ENCODE data around the gene DYNC1I1. TPM values are rescaled to one million over a fixed set of nuclear protein-coding genes. Genes with fewer than 3 reads are reported as not detected.

The DYNC1I1 gene
- total and polyA plus RNA-seq, 2 of the 13 experiments (the other 11 are each of a cell fraction or from before 2014, with no cell fraction given): not detected

GRCh38 chr7:95780665-95781064, 8.3 kb downstream of the DYNC1I1 start (continued):
- TF ChIP-seq DMAP1 (CRISPR knock-in tag; IDR thresholded peaks at IDR 0.05): no peak
- no peak for TF ChIP-seq ZNF543 (CRISPR knock-in tag; IDR thresholded peaks at IDR 0.05)

GRCh38 chr7:95781961-95782586, 9.7 kb downstream of the DYNC1I1 start:
- 0% methylated on average over 3 of the region's 3 CpGs for WGBS (ENCODE audit: low lambda C conversion rate)

More at GRCh38 chr7:95781961-95782586, 9.7 kb downstream of the DYNC1I1 start:
- Histone ChIP-seq H3K36me3 (replicated peaks in 1 of 2; ENCODE audit: control insufficient read depth in 1 of 2, insufficient read depth in 2 of 2, low read length in 2 of 2) (no peaks in the 10 kb centered on the region), H3K27ac (ENCODE audit: extremely low read length, insufficient read depth, low read length) (no peak overlapping the region), H3K4me2 (ENCODE audit: low read depth, low read length) (no peak overlapping the region), H3K27me3 (ENCODE audit: control insufficient read depth in 1 of 2, insufficient read depth in 2 of 2, low read length in 2 of 2) (no peaks in the 10 kb centered on the region; a peak in 1 of 5 replicates), H3K79me2 (ENCODE audit: insufficient read depth, low read length) (no peaks in the 10 kb centered on the region), H4K20me1 (ENCODE audit: insufficient read depth, low read length) (no peaks in the 10 kb centered on the region; the same call in 1 of the 2 replicates), H3K4me1 (ENCODE audit: insufficient read depth, low read length) (no peaks in the 10 kb centered on the region), H3K9me3 (ENCODE audit: low read length) (no peaks in the 10 kb centered on the region), H3K4me3 (replicated peaks in 1 of 3; ENCODE audit: insufficient read depth in 1 of 3, low read depth in 2 of 3, low read length in 3 of 3) (no peak overlapping the region), H3K9ac (ENCODE audit: insufficient read depth, low read depth, low read length) (no peak overlapping the region), H2AFZ (ENCODE audit: low read length) (no peak overlapping the region)
- POLR2A ChIA-PET: no interaction called here
- in situ Hi-C loops (cut with HindIII; ENCODE audit: extremely low pct_ligation_motif_present, low pct_unique_long_range_greater_than_20kb) (no loop called here), intact Hi-C loops (cut with micrococcal nuclease; ENCODE audit: unreplicated experiment) (no loop called here)
- no peak for FAIRE-seq
- CTCF ChIA-PET (ENCODE audit: low intra/inter-chr PET ratio, low total read pairs): no interaction called here
- TF ChIP-seq PLSCR1 (CRISPR knock-in tag; IDR thresholded peaks at IDR 0.05; ENCODE audit: borderline replicate concordance) (no peak), IRF9 (CRISPR knock-in tag; IDR thresholded peaks at IDR 0.05; ENCODE audit: borderline replicate concordance) (no peak), SRSF4 (IDR thresholded peaks at IDR 0.05; ENCODE audit: low read depth, low read length, poor library complexity, severe bottlenecking) (no peak), ZSCAN22 (CRISPR knock-in tag; IDR thresholded peaks at IDR 0.05) (no peak), ARNTL (CRISPR knock-in tag; IDR thresholded peaks at IDR 0.05) (no peak), ZFX (CRISPR knock-in tag; IDR thresholded peaks at IDR 0.05; ENCODE audit: low read depth) (no peak), ELF1 (CRISPR knock-in tag; IDR thresholded peaks at IDR 0.05) (no peak), TEAD2 (CRISPR knock-in tag; IDR thresholded peaks at IDR 0.05) (no peak), HDAC6 (IDR thresholded peaks at IDR 0.05; ENCODE audit: low read depth, low read length) (no peak), MEIS2 (CRISPR knock-in tag; IDR thresholded peaks at IDR 0.05) (no peak), NFYC (CRISPR knock-in tag; IDR thresholded peaks at IDR 0.05) (no peak)
- no peak for ATAC-seq
- no TSS peak for BruUV-seq (replicated peaks)
- DNase-seq (ENCODE audit: low spot score): no peak

Data from HepG2 (cell line).